K562 (cell line): ENCODE measurements around the gene LGALS12. TPM values are rescaled to one million over a fixed set of nuclear protein-coding genes. Genes with fewer than 3 reads are reported as not detected.

Experiments used
- GATAD2A ChIP-seq: fragments of 450-650 bp; IDR thresholded peaks from 2 replicates; pipeline ENCODE4 v1.6.1; 2017
- RFX1 ChIP-seq: fragments of 450-650 bp; IDR thresholded peaks from 2 replicates; pipeline ENCODE4 v1.6.1; 2016; ENCODE audit warnings: mild to moderate bottlenecking, moderate library complexity
- ZNF12 ChIP-seq: sonication (generic); formaldehyde crosslinking; IDR thresholded peaks from 2 replicates; pipeline ENCODE4 v1.4.0; 2020; ENCODE audit warnings: mild to moderate bottlenecking, missing genetic modification reagents
- ZNF507 ChIP-seq: conservative IDR thresholded peaks from 2 replicates; pipeline ENCODE4 v1.6.1; 2017; ENCODE audit warnings: missing genetic modification characterization, missing compliant biosample characterization
- polyA plus RNA-seq, 8 experiments: library from polyadenylated mRNA; depleted of rRNA in 4 of 8; stranded (reverse) in 5 of 8; unstranded in 3 of 8; fragments of >200 nt; fragmentation: Nextera tagmentation in 2 of 8; fragmentation: Illumina TruSeq in 1 of 8; extraction: Ambion mirVana in 2 of 8; extraction: Trizol in 1 of 8; gene quantifications; 2 replicates each; pipeline versions ENCODE4 v1.2.1 to v1.2.3, GENCODE V29; 2011 to 2014; ENCODE audit warnings: inconsistent platforms in 1 of 8, missing spikeins in 1 of 8
- total RNA-seq, 7 experiments: library from RNA; depleted of rRNA in 6 of 7; stranded (reverse); fragments of >200 nt in 6 of 7; fragmentation: Illumina TruSeq in 2 of 7; extraction: Trizol in 2 of 7; gene quantifications; 2 replicates each; pipeline versions ENCODE4 v1.2.1 to v1.2.3, GENCODE V29; 2011 to 2021; ENCODE audit warnings: low replicate concordance in 1 of 7
- TF ChIP-seq, protein P1 (sequence below): fragments of 250-450 bp; sonication (Bioruptor Pico); IDR thresholded peaks from 2 replicates; pipeline ENCODE4 v1.4.0; 2020

Gene LGALS12
- total and polyA plus RNA-seq, 9 of the 15 experiments (the other 6 are each of a cell fraction or from before 2014, with no cell fraction given): 0.66 to 8.0 (median 5.0) TPM

GRCh38 chr11:63564056-63564774 is 58.3 kb downstream of the LGALS12 start (continued):
- TF ChIP-seq, protein P1, sequence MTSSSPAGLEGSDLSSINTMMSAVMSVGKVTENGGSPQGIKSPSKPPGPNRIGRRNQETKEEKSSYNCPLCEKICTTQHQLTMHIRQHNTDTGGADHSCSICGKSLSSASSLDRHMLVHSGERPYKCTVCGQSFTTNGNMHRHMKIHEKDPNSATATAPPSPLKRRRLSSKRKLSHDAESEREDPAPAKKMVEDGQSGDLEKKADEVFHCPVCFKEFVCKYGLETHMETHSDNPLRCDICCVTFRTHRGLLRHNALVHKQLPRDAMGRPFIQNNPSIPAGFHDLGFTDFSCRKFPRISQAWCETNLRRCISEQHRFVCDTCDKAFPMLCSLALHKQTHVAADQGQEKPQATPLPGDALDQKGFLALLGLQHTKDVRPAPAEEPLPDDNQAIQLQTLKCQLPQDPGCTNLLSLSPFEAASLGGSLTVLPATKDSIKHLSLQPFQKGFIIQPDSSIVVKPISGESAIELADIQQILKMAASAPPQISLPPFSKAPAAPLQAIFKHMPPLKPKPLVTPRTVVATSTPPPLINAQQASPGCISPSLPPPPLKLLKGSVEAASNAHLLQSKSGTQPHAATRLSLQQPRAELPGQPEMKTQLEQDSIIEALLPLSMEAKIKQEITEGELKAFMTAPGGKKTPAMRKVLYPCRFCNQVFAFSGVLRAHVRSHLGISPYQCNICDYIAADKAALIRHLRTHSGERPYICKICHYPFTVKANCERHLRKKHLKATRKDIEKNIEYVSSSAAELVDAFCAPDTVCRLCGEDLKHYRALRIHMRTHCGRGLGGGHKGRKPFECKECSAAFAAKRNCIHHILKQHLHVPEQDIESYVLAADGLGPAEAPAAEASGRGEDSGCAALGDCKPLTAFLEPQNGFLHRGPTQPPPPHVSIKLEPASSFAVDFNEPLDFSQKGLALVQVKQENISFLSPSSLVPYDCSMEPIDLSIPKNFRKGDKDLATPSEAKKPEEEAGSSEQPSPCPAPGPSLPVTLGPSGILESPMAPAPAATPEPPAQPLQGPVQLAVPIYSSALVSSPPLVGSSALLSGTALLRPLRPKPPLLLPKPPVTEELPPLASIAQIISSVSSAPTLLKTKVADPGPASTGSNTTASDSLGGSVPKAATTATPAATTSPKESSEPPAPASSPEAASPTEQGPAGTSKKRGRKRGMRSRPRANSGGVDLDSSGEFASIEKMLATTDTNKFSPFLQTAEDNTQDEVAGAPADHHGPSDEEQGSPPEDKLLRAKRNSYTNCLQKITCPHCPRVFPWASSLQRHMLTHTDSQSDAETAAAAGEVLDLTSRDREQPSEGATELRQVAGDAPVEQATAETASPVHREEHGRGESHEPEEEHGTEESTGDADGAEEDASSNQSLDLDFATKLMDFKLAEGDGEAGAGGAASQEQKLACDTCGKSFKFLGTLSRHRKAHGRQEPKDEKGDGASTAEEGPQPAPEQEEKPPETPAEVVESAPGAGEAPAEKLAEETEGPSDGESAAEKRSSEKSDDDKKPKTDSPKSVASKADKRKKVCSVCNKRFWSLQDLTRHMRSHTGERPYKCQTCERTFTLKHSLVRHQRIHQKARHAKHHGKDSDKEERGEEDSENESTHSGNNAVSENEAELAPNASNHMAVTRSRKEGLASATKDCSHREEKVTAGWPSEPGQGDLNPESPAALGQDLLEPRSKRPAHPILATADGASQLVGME (CRISPR knock-in tag): no peak
- TF ChIP-seq GATAD2A (no peak), ZNF12 (CRISPR knock-in tag) (no peak), RFX1 (peak; percentile 75), ZNF507 (tag) (no peak)
- TF ChIP-seq, all 486 proteins: peak for 8
